IMR-90 (cell line): ENCODE data around the gene HSPA1A. TPM values are rescaled to one million over a fixed set of nuclear protein-coding genes. Genes with fewer than 3 reads are reported as not detected.
A peak's percentile ranks its signal among the peaks of the same experiment; 100 is the strongest.

Source experiments
- ATAC-seq: fragments of 200-7000 bp; cut with Tn5 transposase; 2 replicates; pipeline ENCODE4 v1.9.1; 2020; ENCODE audit warnings: low read depth, mild to moderate bottlenecking, moderate library complexity
- BruUV-seq: library from RNA; stranded (reverse); fragments of 400-500 nt; replicated peaks from 2 replicates; lab custom pipeline; 2021; lab: Mats Ljungman, UMichigan
- CTCF ChIA-PET: fragments of 300-600 bp; formaldehyde crosslinking; extraction: SDS; loops from one replicate; lab custom pipeline; 2021; ENCODE audit warnings: antibody characterized with exemption; lab: Yijun Ruan, JAX
- POLR2A ChIA-PET: fragments of 300-600 bp; sonication (Branson Sonifier 250); formaldehyde crosslinking; loops from one replicate; lab custom pipeline; 2022; ENCODE audit warnings: antibody characterized with exemption; ENCODE audit not compliant: unreplicated experiment; lab: Charles Lee
- DNase-seq: peaks from one replicate; pipeline ENCODE4 v3.0.0; 2013
- H2AFZ ChIP-seq: replicated peaks from 2 replicates; pipeline ENCODE3; 2013; ENCODE audit warnings: low read length, mild to moderate bottlenecking; ENCODE audit not compliant: poor library complexity
- H2AK5ac ChIP-seq: 2 replicates; pipeline ENCODE4 v1.6.1; 2013; ENCODE audit warnings: low read depth, low read length, inconsistent platforms
- H2AK9ac ChIP-seq: replicated peaks from 2 replicates; pipeline ENCODE3; 2013; ENCODE audit warnings: mild to moderate bottlenecking, low read depth, low read length, moderate library complexity; ENCODE audit not compliant: poor library complexity
- H2BK120ac ChIP-seq: 2 replicates; pipeline ENCODE4 v1.6.1; 2013; ENCODE audit warnings: low read depth, low read length, inconsistent platforms
- H2BK15ac ChIP-seq: 3 replicates; pipeline ENCODE4 v1.6.1; 2013; ENCODE audit warnings: low read depth, low read length, inconsistent platforms
- H2BK20ac ChIP-seq: 2 replicates; pipeline ENCODE4 v1.6.1; 2013; ENCODE audit warnings: low read depth, mild to moderate bottlenecking, inconsistent platforms, low read length, moderate library complexity
- H2BK5ac ChIP-seq: 2 replicates; pipeline ENCODE4 v1.6.1; 2013; ENCODE audit warnings: mild to moderate bottlenecking, low read depth, low read length, inconsistent platforms; ENCODE audit not compliant: poor library complexity, severe bottlenecking
- H3K14ac ChIP-seq: replicated peaks from 2 replicates; pipeline ENCODE4 v1.6.1; 2013; ENCODE audit warnings: low read depth, low read length, inconsistent platforms
- H3K18ac ChIP-seq: 2 replicates; pipeline ENCODE4 v1.6.1; 2013; ENCODE audit warnings: low read depth, low read length, control low read depth
- H3K23ac ChIP-seq: 2 replicates; pipeline ENCODE4 v1.6.1; 2013; ENCODE audit warnings: low read depth, low read length, inconsistent platforms
- H3K27ac ChIP-seq: 2 replicates; pipeline ENCODE4 v1.5.1; 2013; ENCODE audit warnings: mild to moderate bottlenecking, control low read depth, low read length; ENCODE audit not compliant: insufficient read depth
- H3K27me3 ChIP-seq: 2 replicates; pipeline ENCODE4 v1.6.1; 2013; ENCODE audit warnings: low read length; ENCODE audit not compliant: control insufficient read depth, insufficient read depth
- H3K36me3 ChIP-seq: 2 replicates; pipeline ENCODE4 v1.6.1; 2013; ENCODE audit warnings: low read length, mixed read lengths; ENCODE audit not compliant: control insufficient read depth, insufficient read depth
- H3K4ac ChIP-seq: 2 replicates; pipeline ENCODE4 v1.6.1; 2013; ENCODE audit warnings: low read depth, low read length, inconsistent platforms
- H3K4me1 ChIP-seq: 2 replicates; pipeline ENCODE4 v1.6.1; 2013; ENCODE audit warnings: low read length, mixed read lengths; ENCODE audit not compliant: control insufficient read depth, insufficient read depth
- H3K4me2 ChIP-seq: 2 replicates; pipeline ENCODE4 v1.6.1; 2013; ENCODE audit warnings: low read depth, mild to moderate bottlenecking, control low read depth, low read length, moderate library complexity
- H3K4me3 ChIP-seq: 2 replicates; pipeline ENCODE4 v1.5.1; 2013; ENCODE audit warnings: low read depth, mild to moderate bottlenecking, control low read depth, low read length, moderate library complexity; ENCODE audit not compliant: insufficient read depth
- H3K56ac ChIP-seq: 2 replicates; pipeline ENCODE4 v1.6.1; 2013; ENCODE audit warnings: low read length, inconsistent platforms; ENCODE audit not compliant: insufficient read depth; ENCODE audit errors: extremely low read depth
- H3K79me1 ChIP-seq, 2 experiments: 2 replicates each; pipeline ENCODE4 v1.6.1; 2013; ENCODE audit warnings: low read length in 2 of 2, inconsistent platforms in 1 of 2, low read depth in 1 of 2
- H3K9ac ChIP-seq: 2 replicates; pipeline ENCODE4 v1.6.1; 2013; ENCODE audit warnings: low read depth, low read length, control low read depth
- H3K9me1 ChIP-seq: 2 replicates; pipeline ENCODE4 v1.6.1; 2013; ENCODE audit warnings: low read length, inconsistent platforms; ENCODE audit not compliant: insufficient read depth
- H3K9me3 ChIP-seq: 2 replicates; pipeline ENCODE4 v1.6.1; 2013; ENCODE audit warnings: low read length; ENCODE audit not compliant: control insufficient read depth, insufficient read depth
- H4K20me1 ChIP-seq: 2 replicates; pipeline ENCODE4 v1.6.1; 2013; ENCODE audit warnings: low read length, inconsistent platforms; ENCODE audit not compliant: insufficient read depth
- H4K5ac ChIP-seq: 2 replicates; pipeline ENCODE4 v1.6.1; 2013; ENCODE audit warnings: mild to moderate bottlenecking, low read depth, low read length, control low read depth
- H4K8ac ChIP-seq, 2 experiments: 2 replicates each; pipeline ENCODE4 v1.6.1; 2013; ENCODE audit warnings: low read depth in 2 of 2, low read length in 2 of 2, control low read depth in 1 of 2, inconsistent platforms in 1 of 2
- H4K91ac ChIP-seq: 2 replicates; pipeline ENCODE4 v1.6.1; 2013; ENCODE audit warnings: low read depth, low read length, inconsistent platforms; ENCODE audit not compliant: insufficient read depth
- CTCF ChIP-seq: conservative IDR thresholded peaks from 2 replicates; pipeline ENCODE4 v1.5.1; 2012; ENCODE audit warnings: mild to moderate bottlenecking, low read depth, low read length, improper control_type of control experiment
- ELK1 ChIP-seq: fragments of 150-350 bp; IDR thresholded peaks from 2 replicates; pipeline ENCODE4 v1.6.1; 2016; ENCODE audit warnings: low read depth, mild to moderate bottlenecking, low read length, moderate library complexity, borderline replicate concordance
- FOS ChIP-seq: fragments of 150-350 bp; IDR thresholded peaks from 2 replicates; pipeline ENCODE4 v1.6.1; 2016; ENCODE audit warnings: low read depth, low read length
- MAZ ChIP-seq: IDR thresholded peaks from 2 replicates; pipeline ENCODE4 v1.6.1; 2012; ENCODE audit warnings: low read depth, mild to moderate bottlenecking, low read length, improper control_type of control experiment, moderate library complexity, borderline replicate concordance
- MXI1 ChIP-seq: IDR thresholded peaks from 2 replicates; pipeline ENCODE4 v1.6.1; 2012; ENCODE audit warnings: low read depth, mild to moderate bottlenecking, low read length, moderate library complexity, borderline replicate concordance
- NFE2L2 ChIP-seq: fragments of 150-350 bp; IDR thresholded peaks from 2 replicates; pipeline ENCODE4 v1.6.1; 2016; ENCODE audit warnings: low read depth, mild to moderate bottlenecking, low read length
- POLR2A ChIP-seq: IDR thresholded peaks from 2 replicates; pipeline ENCODE4 v1.6.1; 2012; ENCODE audit warnings: mild to moderate bottlenecking, low read depth, low read length
- RAD21 ChIP-seq: IDR thresholded peaks from 2 replicates; pipeline ENCODE4 v1.6.1; 2012; ENCODE audit warnings: low read length, improper control_type of control experiment
- RCOR1 ChIP-seq: IDR thresholded peaks from 2 replicates; pipeline ENCODE4 v1.6.1; 2012; ENCODE audit warnings: mild to moderate bottlenecking, low read length, improper control_type of control experiment; ENCODE audit not compliant: insufficient replicate concordance
- RFX5 ChIP-seq: IDR thresholded peaks from 2 replicates; pipeline ENCODE4 v1.8.0; 2012; ENCODE audit warnings: low read depth, mild to moderate bottlenecking, low read length, moderate library complexity
- SMC3 ChIP-seq: fragments of 150-350 bp; IDR thresholded peaks from 2 replicates; pipeline ENCODE4 v1.6.1; 2016; ENCODE audit warnings: low read depth, mild to moderate bottlenecking, antibody characterized with exemption, low read length, moderate library complexity
- WGBS, 2 experiments: methylation state at CpG; one replicate each; pipeline versions ENCODE4 v1.1.5 to v1.1.7; 2013; ENCODE audit warnings: missing lambda C conversion rate in 2 of 2; ENCODE audit not compliant: insufficient read length in 1 of 2; ENCODE audit errors: extremely low coverage in 2 of 2; 5-methylcytosine and 5-hydroxymethylcytosine counted together
- dilution Hi-C: fragments of 300-500 bp; cut with HindIII; formaldehyde crosslinking; loops from one replicate; pipeline ENCODE4 v1.14.3; 2018; ENCODE audit warnings: low sequenced_read_pairs; ENCODE audit not compliant: unreplicated experiment
- in situ Hi-C: fragments of 300-500 bp; cut with MboI; formaldehyde crosslinking; loops from 3 replicates; pipeline ENCODE4 v1.14.3; 2019; ENCODE audit warnings: low sequenced_read_pairs, inconsistent platforms, mixed read lengths
- intact Hi-C: fragments of 100-400 bp; cut with micrococcal nuclease; formaldehyde crosslinking; loops from 2 replicates; pipeline ENCODE4 v1.10.0; 2022
- polyA plus RNA-seq, 3 experiments: library from polyadenylated mRNA; depleted of rRNA; stranded (reverse); fragments of >200 nt; gene quantifications; 2 replicates each; pipeline ENCODE4 v1.2.3, GENCODE V29; 2012; ENCODE audit warnings: low replicate concordance in 1 of 3
- total RNA-seq: library from RNA; depleted of rRNA; stranded (reverse); fragments of >200 nt; gene quantifications from 2 replicates; pipeline ENCODE4 v1.2.3, GENCODE V29; 2012

The HSPA1A gene
- total and polyA plus RNA-seq, 2 of the 4 experiments (the other 2 are of a cell fraction): 94.6 to 95.3 TPM

- Histone ChIP-seq H2AK9ac (peak overlapping the region; percentile 48), H3K4me3 (no peak overlapping the region), H4K20me1 (no peaks in the 10 kb centered on the region), H3K4me1 (no peaks in the 10 kb centered on the region), H3K79me1 (no peaks in the 10 kb centered on the region), H3K9ac (no peak overlapping the region), H3K27ac (no peak overlapping the region), H3K4ac (no peak overlapping the region; the same call in 1 of the 2 replicates), H4K8ac (no peak overlapping the region), H4K5ac (no peak overlapping the region), H2BK20ac (no peak overlapping the region), H3K18ac (no peak overlapping the region), H3K36me3 (no peaks in the 10 kb centered on the region), H3K23ac (no peak overlapping the region), H2AFZ (no peak overlapping the region), H2AK5ac (peak overlapping the region; percentile 48; the same call in 1 of the 2 replicates), H3K27me3 (no peaks in the 10 kb centered on the region), H2BK5ac (no peak overlapping the region), H3K4me2 (no peak overlapping the region), H3K9me3 (no peaks in the 10 kb centered on the region), H2BK15ac (no peak overlapping the region; the same call in 2 of the 3 replicates), H4K91ac (no peak overlapping the region), H3K56ac (no peak overlapping the region), H3K14ac (no peak overlapping the region), H2BK120ac (no peak overlapping the region), H3K9me1 (peaks cover 3% of the 10 kb centered on the region; the same call in 1 of the 2 replicates)
- ChIA-PET POLR2A (no interaction called here), CTCF (interaction anchor here (0.5 to 1.6 kb wide), 7 partner anchors 17 to 50 kb away, joined by 3 to 7 read pairs (median 5); no protein-coding TSS in a partner anchor)
- TF ChIP-seq NFE2L2: no peak
- no peak for TF ChIP-seq POLR2A
- TF ChIP-seq CTCF: peak; percentile 74
- no peak for TF ChIP-seq MXI1
- TF ChIP-seq RAD21: peak; percentile 66
- TF ChIP-seq FOS: no peak
- TF ChIP-seq RFX5: no peak
- TF ChIP-seq SMC3: peak; percentile 74
- no peak for TF ChIP-seq RCOR1
- no peak for TF ChIP-seq ELK1
- TF ChIP-seq MAZ: peak; percentile 72; the same call in 1 of the 2 replicates
- in situ Hi-C loops: no loop called here
- no TSS peak for BruUV-seq
- peak; percentile 69 for ATAC-seq
- WGBS, 2 experiments: 76% methylated on average over 2 of the region's 12 CpGs; no CpG with 5 or more reads in 1 of the 2 experiments
- peak; percentile 31 for DNase-seq
- intact Hi-C loops: no loop called here
- dilution Hi-C loops: no loop called here
These were observed 45.5 kb upstream of the HSPA1A start for GRCh38 chr6:31769684-31770371.
